HepG2 (cell line): Measurements from ENCODE around the gene EYA4. TPM values are rescaled to one million over a fixed set of nuclear protein-coding genes. Genes with fewer than 3 reads are reported as not detected.

Experiments
- ATAC-seq: fragments of 200-7000 bp; cut with Tn5 transposase; 3 replicates; pipeline ENCODE4 v1.9.1; 2020; ENCODE audit warnings: mild to moderate bottlenecking, moderate library complexity
- BruUV-seq: library from RNA; stranded (reverse); fragments of 400-500 nt; replicated peaks from 2 replicates; lab custom pipeline; 2021; lab: Mats Ljungman, UMichigan
- CTCF ChIA-PET: fragments of 300-600 bp; formaldehyde crosslinking; extraction: SDS; loops from one replicate; lab custom pipeline; 2021; ENCODE audit warnings: low total read pairs, inconsistent platforms, low intra/inter-chr PET ratio; lab: Yijun Ruan, JAX
- POLR2A ChIA-PET: fragments of 350-600 bp; sonication (Branson Sonifier 250); formaldehyde crosslinking; loops from one replicate; lab custom pipeline; 2020; ENCODE audit warnings: antibody characterized with exemption, inconsistent platforms; lab: Yijun Ruan, JAX
- DNase-seq: peaks from one replicate; pipeline ENCODE4 v3.0.0-alpha.2; 2015; ENCODE audit warnings: low spot score
- FAIRE-seq: peaks from 3 replicates; lab custom pipeline; 2011; peaks lifted over from hg19 to GRCh38; lab: Jason Lieb, UNC
- H2AFZ ChIP-seq: one replicate; pipeline ENCODE4 v1.6.1; 2011; ENCODE audit warnings: low read length, inconsistent platforms
- H3K27ac ChIP-seq: fragments of 300-600 bp; 3 replicates; pipeline ENCODE4 v1.8.0; 2011; ENCODE audit warnings: mixed run types, mild to moderate bottlenecking, mixed read lengths, low read length, inconsistent platforms; ENCODE audit not compliant: insufficient read depth; ENCODE audit errors: extremely low read length
- H3K27me3 ChIP-seq, 2 experiments: fragments of 200-600 bp in 1 of 2; 2 replicates in 1 of 2; 3 replicates in 1 of 2; pipeline versions ENCODE4 v1.6.0 to v1.8.0; 2011; ENCODE audit warnings: low read length in 2 of 2, mild to moderate bottlenecking in 2 of 2, moderate library complexity in 2 of 2, inconsistent platforms in 1 of 2; ENCODE audit not compliant: insufficient read depth in 2 of 2, control insufficient read depth in 1 of 2
- H3K36me3 ChIP-seq, 2 experiments: fragments of 200-600 bp in 1 of 2; replicated peaks in 1 of 2; 2 replicates in 1 of 2; 3 replicates in 1 of 2; pipeline versions ENCODE4 v1.5.1 to v1.8.0; 2011; ENCODE audit warnings: low read length in 2 of 2, inconsistent platforms in 1 of 2; ENCODE audit not compliant: insufficient read depth in 2 of 2, control insufficient read depth in 1 of 2
- H3K4me1 ChIP-seq: 2 replicates; pipeline ENCODE4 v1.5.1; 2012; ENCODE audit warnings: low read length, inconsistent platforms; ENCODE audit not compliant: insufficient read depth
- H3K4me2 ChIP-seq: 2 replicates; pipeline ENCODE4 v1.6.0; 2011; ENCODE audit warnings: low read depth, low read length, inconsistent platforms
- H3K4me3 ChIP-seq, 3 experiments: fragments of 200-600 bp in 1 of 3; sonication (generic), shearing (Covaris generic) in 1 of 3; replicated peaks in 1 of 3; 2 replicates each; pipeline ENCODE4 v1.5.1; 2011 to 2016; ENCODE audit warnings: low read length in 3 of 3, inconsistent platforms in 2 of 3, low read depth in 2 of 3, mild to moderate bottlenecking in 2 of 3, control low read depth in 1 of 3, mixed read lengths in 1 of 3; ENCODE audit not compliant: insufficient read depth in 1 of 3
- H3K79me2 ChIP-seq: one replicate; pipeline ENCODE4 v1.6.1; 2011; ENCODE audit warnings: low read length, inconsistent platforms; ENCODE audit not compliant: insufficient read depth
- H3K9ac ChIP-seq: 2 replicates; pipeline ENCODE4 v1.6.0; 2011; ENCODE audit warnings: mild to moderate bottlenecking, low read depth, low read length, inconsistent platforms; ENCODE audit not compliant: insufficient read depth
- H3K9me3 ChIP-seq: 2 replicates; pipeline ENCODE4 v1.5.1; 2012; ENCODE audit warnings: mild to moderate bottlenecking, low read length
- H4K20me1 ChIP-seq: 2 replicates; pipeline ENCODE4 v1.6.0; 2011; ENCODE audit warnings: inconsistent platforms, mild to moderate bottlenecking, low read length, moderate library complexity; ENCODE audit not compliant: insufficient read depth
- BORCS8-MEF2B ChIP-seq: sonication (generic); formaldehyde crosslinking; IDR thresholded peaks from 2 replicates; pipeline ENCODE4 v1.8.0; 2022; ENCODE audit warnings: mild to moderate bottlenecking, missing genetic modification reagents
- KLF6 ChIP-seq: IDR thresholded peaks from 2 replicates; pipeline ENCODE4 v1.8.0; 2016; ENCODE audit warnings: missing biosample characterization, missing genetic modification reagents
- MEF2D ChIP-seq: sonication (generic); formaldehyde crosslinking; IDR thresholded peaks from 2 replicates; pipeline ENCODE4 v1.5.1; 2020; ENCODE audit warnings: mild to moderate bottlenecking, missing genetic modification reagents
- NFE2L2 ChIP-seq: fragments of 150-350 bp; IDR thresholded peaks from 2 replicates; pipeline ENCODE4 v1.6.1; 2014; ENCODE audit warnings: low read length
- NRL ChIP-seq: sonication (generic); formaldehyde crosslinking; IDR thresholded peaks from 2 replicates; pipeline ENCODE4 v1.5.0; 2020; ENCODE audit warnings: missing genetic modification reagents, mild to moderate bottlenecking, moderate library complexity, borderline replicate concordance
- RFX3 ChIP-seq: IDR thresholded peaks from 2 replicates; pipeline ENCODE4 v1.6.1; 2016; ENCODE audit warnings: missing biosample characterization, missing genetic modification reagents
- TMF1 ChIP-seq: sonication (generic); formaldehyde crosslinking; IDR thresholded peaks from 2 replicates; pipeline ENCODE4 v1.8.1; 2022; ENCODE audit warnings: low read depth, missing genetic modification reagents
- UBTF ChIP-seq: sonication (generic); formaldehyde crosslinking; IDR thresholded peaks from 2 replicates; pipeline ENCODE4 v1.4.0; 2020; ENCODE audit warnings: mild to moderate bottlenecking, missing genetic modification reagents
- ZNF354B ChIP-seq: sonication (generic); formaldehyde crosslinking; IDR thresholded peaks from 2 replicates; pipeline ENCODE4 v1.8.0; 2022; ENCODE audit warnings: mild to moderate bottlenecking, missing genetic modification reagents
- ZNF441 ChIP-seq: sonication (generic); formaldehyde crosslinking; IDR thresholded peaks from 2 replicates; pipeline ENCODE4 v1.7.0; 2021; ENCODE audit warnings: missing genetic modification reagents, borderline replicate concordance
- WGBS: methylation state at CpG from one replicate; pipeline ENCODE4 v1.1.6; 2017; ENCODE audit warnings: low lambda C conversion rate; 5-methylcytosine and 5-hydroxymethylcytosine counted together
- in situ Hi-C: cut with HindIII; loops from 2 replicates; pipeline ENCODE4 v1.10.0; 2017; ENCODE audit warnings: low pct_unique_long_range_greater_than_20kb; ENCODE audit not compliant: extremely low pct_ligation_motif_present
- intact Hi-C: fragments of 100-400 bp; cut with micrococcal nuclease; formaldehyde crosslinking; loops from one replicate; pipeline ENCODE4 v1.10.0; 2022; ENCODE audit not compliant: unreplicated experiment
- polyA plus RNA-seq, 8 experiments: library from polyadenylated mRNA; depleted of rRNA in 3 of 8; stranded (reverse) in 7 of 8; unstranded in 1 of 8; fragments of >200 nt; fragmentation: Illumina TruSeq in 4 of 8; extraction: Trizol in 4 of 8; gene quantifications; 2 replicates each; pipeline versions ENCODE4 v1.2.1 to v1.2.3, GENCODE V29; 2011 to 2016; ENCODE audit warnings: low read depth in 4 of 8, missing spikeins in 1 of 8, mixed read lengths in 1 of 8; ENCODE audit not compliant: insufficient read depth in 1 of 8
- total RNA-seq, 5 experiments: library from RNA; depleted of rRNA; stranded (reverse); fragments of >200 nt; fragmentation: Illumina TruSeq; extraction: Trizol; gene quantifications; 2 replicates each; pipeline ENCODE4 v1.2.3, GENCODE V29; 2016; ENCODE audit warnings: low read depth in 1 of 5

The EYA4 gene
- total and polyA plus RNA-seq, 2 of the 13 experiments (the other 11 are each of a cell fraction or from before 2014, with no cell fraction given): not detected

GRCh38 chr6:133301835-133302234 is 60.7 kb downstream of the EYA4 start:
- no peaks in the 10 kb centered on the region for H3K4me1 ChIP-seq
- no peaks in the 10 kb centered on the region for H3K9me3 ChIP-seq
- H3K4me2 ChIP-seq: no peak overlapping the region
- FAIRE-seq (no peak), ATAC-seq (no peak), DNase-seq (no peak)
- TF ChIP-seq KLF6 (CRISPR knock-in tag) (no peak), RFX3 (CRISPR knock-in tag) (no peak), NRL (no peak), TMF1 (CRISPR knock-in tag) (no peak), NFE2L2 (no peak), ZNF354B (CRISPR knock-in tag) (no peak), MEF2D (CRISPR knock-in tag) (no peak), BORCS8-MEF2B (CRISPR knock-in tag) (no peak), ZNF441 (no peak), UBTF (CRISPR knock-in tag) (no peak)
- H3K9ac ChIP-seq: no peak overlapping the region
- in situ Hi-C loops (no loop called here), intact Hi-C loops (no loop called here)
- POLR2A ChIA-PET: no interaction called here
- H3K27me3 ChIP-seq: no peaks in the 10 kb centered on the region
- no peaks in the 10 kb centered on the region for H4K20me1 ChIP-seq
- H3K36me3 ChIP-seq: no peaks in the 10 kb centered on the region
- H3K27ac ChIP-seq: no peak overlapping the region
- no peaks in the 10 kb centered on the region for H3K79me2 ChIP-seq
- WGBS: 29% methylated on average over 5 of the region's 5 CpGs
- CTCF ChIA-PET: no interaction called here
- BruUV-seq: no TSS peak
- no peak overlapping the region for H2AFZ ChIP-seq
- no peak overlapping the region for H3K4me3 ChIP-seq
